HFFc6 (cell line): ENCODE data around the gene IFI44L. TPM values are rescaled to one million over a fixed set of nuclear protein-coding genes. Genes with fewer than 3 reads are reported as not detected.

Experiments
- DNase-seq: peaks from one replicate; pipeline ENCODE4 v3.0.0-alpha.2; 2018
- H3K27ac Mint-ChIP-seq: 2 replicates; pipeline ENCODE4 v1.8.0; 2020; ENCODE audit warnings: mild to moderate bottlenecking, mixed read lengths
- H3K27me3 Mint-ChIP-seq: 2 replicates; pipeline ENCODE4 v1.8.0; 2021; ENCODE audit warnings: mild to moderate bottlenecking, moderate library complexity, mixed read lengths; ENCODE audit not compliant: insufficient read depth
- H3K36me3 Mint-ChIP-seq: 2 replicates; pipeline ENCODE4 v1.8.0; 2021; ENCODE audit warnings: low read depth, mixed read lengths
- H3K4me1 Mint-ChIP-seq: 2 replicates; pipeline ENCODE4 v1.8.0; 2020; ENCODE audit warnings: low read depth, mixed read lengths
- H3K4me3 Mint-ChIP-seq: 2 replicates; pipeline ENCODE4 v1.8.0; 2020; ENCODE audit warnings: mild to moderate bottlenecking, moderate library complexity, mixed read lengths
- H3K9me3 Mint-ChIP-seq: 2 replicates; pipeline ENCODE4 v1.8.0; 2020; ENCODE audit warnings: mild to moderate bottlenecking, mixed read lengths
- CTCF ChIP-seq: fragments of 200-600 bp; sonication (generic); IDR thresholded peaks from 2 replicates; pipeline ENCODE4 v1.5.0; 2021; ENCODE audit warnings: antibody characterized with exemption, mild to moderate bottlenecking
- total RNA-seq, 6 experiments: library from RNA; stranded (reverse); fragmentation: NEBNext Ultra II Directional; extraction: Animal tissue kit (Norgen Biotek cat#: 25700); gene quantifications; 2 replicates in 1 of 6; 3 replicates in 5 of 6; pipeline ENCODE4 v1.2.3, GENCODE V29; 2021

Gene IFI44L
- total RNA-seq, 6 experiments from 2014 or later = 0.18 to 0.52 (median 0.34) TPM

- no peaks in the 10 kb centered on the region for H3K36me3 Mint-ChIP-seq
Observed at GRCh38 chr1:78682496-78682895, 62.2 kb downstream of the IFI44L start.

GRCh38 chr1:78683079-78683478, 62.8 kb downstream of the IFI44L start:
- no peak for TF ChIP-seq CTCF
- Mint-ChIP-seq H3K4me1 (peaks cover 44% of the 10 kb centered on the region), H3K9me3 (no peaks in the 10 kb centered on the region), H3K27ac (no peak overlapping the region), H3K36me3 (no peaks in the 10 kb centered on the region), H3K27me3 (no peaks in the 10 kb centered on the region), H3K4me3 (no peak overlapping the region)
- no peak for DNase-seq

More at GRCh38 chr1:78682496-78682895, 62.2 kb downstream of the IFI44L start:
- H3K27ac Mint-ChIP-seq = no peak overlapping the region
- H3K27me3 Mint-ChIP-seq = no peaks in the 10 kb centered on the region
- peaks cover 44% of the 10 kb centered on the region for H3K4me1 Mint-ChIP-seq
- DNase-seq = no peak
- TF ChIP-seq CTCF = no peak
- no peak overlapping the region for H3K4me3 Mint-ChIP-seq
- no peaks in the 10 kb centered on the region for H3K9me3 Mint-ChIP-seq

GRCh38 chr1:78687315-78687714, 67.1 kb downstream of the IFI44L start:
- no peaks in the 10 kb centered on the region; the same call in 1 of the 2 replicates for H3K27me3 Mint-ChIP-seq
- peak overlapping the region; percentile 58; the same call in 1 of the 2 replicates for H3K27ac Mint-ChIP-seq
- no peak overlapping the region for H3K4me3 Mint-ChIP-seq
- H3K36me3 Mint-ChIP-seq = peaks cover 12% of the 10 kb centered on the region
- no peak for TF ChIP-seq CTCF
- peaks cover 72% of the 10 kb centered on the region for H3K4me1 Mint-ChIP-seq
- no peak for DNase-seq
- peaks cover 8% of the 10 kb centered on the region for H3K9me3 Mint-ChIP-seq

- H3K27me3 Mint-ChIP-seq = no peaks in the 10 kb centered on the region; the same call in 1 of the 2 replicates
- H3K4me3 Mint-ChIP-seq = peak overlapping the region; percentile 54
- no peak for DNase-seq
Observed at GRCh38 chr1:78687914-78688313, 67.7 kb downstream of the IFI44L start.

GRCh38 chr1:78688697-78689096, 68.4 kb downstream of the IFI44L start:
- Mint-ChIP-seq H3K4me3 (peak overlapping the region; percentile 54), H3K9me3 (peaks cover 8% of the 10 kb centered on the region), H3K27me3 (no peaks in the 10 kb centered on the region; the same call in 1 of the 2 replicates), H3K36me3 (peaks cover 12% of the 10 kb centered on the region), H3K27ac (peak overlapping the region; percentile 63), H3K4me1 (peaks cover 65% of the 10 kb centered on the region)
- peak; percentile 67 for DNase-seq
- peak; percentile 75 for TF ChIP-seq CTCF

More at GRCh38 chr1:78687914-78688313, 67.7 kb downstream of the IFI44L start:
- peaks cover 71% of the 10 kb centered on the region for H3K4me1 Mint-ChIP-seq
- H3K36me3 Mint-ChIP-seq = peaks cover 12% of the 10 kb centered on the region
- H3K27ac Mint-ChIP-seq = peak overlapping the region; percentile 58
- TF ChIP-seq CTCF = no peak
- peaks cover 8% of the 10 kb centered on the region for H3K9me3 Mint-ChIP-seq
